ENCODE results near the gene PHEX.

PHEX gene

GRCh38 chrX:22032506-22032905 is 381 bp downstream of the PHEX start:
- no peak for DNase-seq (ENCODE audit: low read depth)
- TF ChIP-seq, protein P1, sequence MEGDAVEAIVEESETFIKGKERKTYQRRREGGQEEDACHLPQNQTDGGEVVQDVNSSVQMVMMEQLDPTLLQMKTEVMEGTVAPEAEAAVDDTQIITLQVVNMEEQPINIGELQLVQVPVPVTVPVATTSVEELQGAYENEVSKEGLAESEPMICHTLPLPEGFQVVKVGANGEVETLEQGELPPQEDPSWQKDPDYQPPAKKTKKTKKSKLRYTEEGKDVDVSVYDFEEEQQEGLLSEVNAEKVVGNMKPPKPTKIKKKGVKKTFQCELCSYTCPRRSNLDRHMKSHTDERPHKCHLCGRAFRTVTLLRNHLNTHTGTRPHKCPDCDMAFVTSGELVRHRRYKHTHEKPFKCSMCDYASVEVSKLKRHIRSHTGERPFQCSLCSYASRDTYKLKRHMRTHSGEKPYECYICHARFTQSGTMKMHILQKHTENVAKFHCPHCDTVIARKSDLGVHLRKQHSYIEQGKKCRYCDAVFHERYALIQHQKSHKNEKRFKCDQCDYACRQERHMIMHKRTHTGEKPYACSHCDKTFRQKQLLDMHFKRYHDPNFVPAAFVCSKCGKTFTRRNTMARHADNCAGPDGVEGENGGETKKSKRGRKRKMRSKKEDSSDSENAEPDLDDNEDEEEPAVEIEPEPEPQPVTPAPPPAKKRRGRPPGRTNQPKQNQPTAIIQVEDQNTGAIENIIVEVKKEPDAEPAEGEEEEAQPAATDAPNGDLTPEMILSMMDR (IDR thresholded peaks at IDR 0.05; ENCODE audit: low read depth, low read length): no peak
- TF ChIP-seq MYC (IDR thresholded peaks at IDR 0.05; ENCODE audit: low read depth, low read length) (no peak), MAX (IDR thresholded peaks at IDR 0.05; ENCODE audit: low read depth, low read length) (no peak), POLR2A (IDR thresholded peaks at IDR 0.05; ENCODE audit: extremely low read depth, insufficient read length) (no peak)
- no peak overlapping the region for H3K4me3 ChIP-seq (ENCODE audit: low read depth, low read length)

DNA sequence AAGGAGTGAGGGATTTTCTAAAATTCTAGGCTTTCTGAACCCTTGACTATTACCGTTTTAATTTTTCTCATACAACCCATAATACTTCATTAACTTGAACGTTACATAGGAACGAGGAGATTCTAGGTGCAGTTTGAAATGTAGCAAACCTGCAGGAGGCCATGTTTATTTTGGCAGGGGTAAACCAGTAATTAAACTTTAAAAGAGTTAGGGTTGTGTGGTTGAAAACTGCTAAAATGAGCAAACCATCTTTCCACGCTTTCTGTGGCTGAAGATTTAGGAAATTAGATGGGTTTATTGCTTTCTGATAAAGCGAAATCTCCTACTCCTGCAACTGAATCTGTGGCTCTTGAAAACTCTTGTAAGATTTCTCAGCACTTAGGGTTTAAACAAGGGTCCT is 1.7 kb downstream of the PHEX start:
- no peak for DNase-seq (ENCODE audit: low read depth)
- H3K4me3 ChIP-seq (ENCODE audit: low read depth, low read length): no peak overlapping the region
- TF ChIP-seq POLR2A (IDR thresholded peaks at IDR 0.05; ENCODE audit: extremely low read depth, insufficient read length) (no peak), MAX (IDR thresholded peaks at IDR 0.05; ENCODE audit: low read depth, low read length) (no peak), MYC (IDR thresholded peaks at IDR 0.05; ENCODE audit: low read depth, low read length) (no peak)
- TF ChIP-seq, protein P1 (IDR thresholded peaks at IDR 0.05; ENCODE audit: low read depth, low read length): no peak

DNA sequence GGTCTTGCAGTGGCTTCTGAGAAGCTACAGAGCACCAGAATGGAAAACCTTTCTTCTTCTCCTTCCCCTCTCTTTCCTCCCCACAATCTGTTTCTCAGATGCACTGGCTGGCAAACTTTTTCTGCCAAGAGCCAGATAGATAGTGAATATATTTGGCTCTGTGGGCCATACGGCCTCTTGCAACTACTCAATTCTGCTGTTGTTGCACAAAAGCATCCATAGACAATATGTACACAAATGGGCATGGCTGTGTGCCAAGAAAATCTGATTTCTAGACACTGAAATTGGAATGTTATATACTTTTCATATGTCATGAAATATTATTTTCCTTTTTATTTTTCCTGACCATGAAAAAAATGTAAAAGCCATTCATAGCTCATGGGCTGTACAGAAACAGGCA is 3.1 kb downstream of the PHEX start:
- no peak overlapping the region for H3K4me3 ChIP-seq (ENCODE audit: low read depth, low read length)
- TF ChIP-seq MAX (IDR thresholded peaks at IDR 0.05; ENCODE audit: low read depth, low read length) (no peak), POLR2A (IDR thresholded peaks at IDR 0.05; ENCODE audit: extremely low read depth, insufficient read length) (no peak), MYC (IDR thresholded peaks at IDR 0.05; ENCODE audit: low read depth, low read length) (no peak)
- TF ChIP-seq, protein P1 (IDR thresholded peaks at IDR 0.05; ENCODE audit: low read depth, low read length): no peak
- no peak for DNase-seq (ENCODE audit: low read depth)

GRCh38 chrX:22037225-22037624 is 5.1 kb downstream of the PHEX start:
- TF ChIP-seq POLR2A (IDR thresholded peaks at IDR 0.05; ENCODE audit: extremely low read depth, insufficient read length) (no peak), MYC (IDR thresholded peaks at IDR 0.05; ENCODE audit: low read depth, low read length) (no peak), MAX (IDR thresholded peaks at IDR 0.05; ENCODE audit: low read depth, low read length) (no peak)
- TF ChIP-seq, protein P1 (IDR thresholded peaks at IDR 0.05; ENCODE audit: low read depth, low read length): no peak
- DNase-seq (ENCODE audit: low read depth): no peak
- H3K4me3 ChIP-seq (ENCODE audit: low read depth, low read length): no peak overlapping the region

DNA sequence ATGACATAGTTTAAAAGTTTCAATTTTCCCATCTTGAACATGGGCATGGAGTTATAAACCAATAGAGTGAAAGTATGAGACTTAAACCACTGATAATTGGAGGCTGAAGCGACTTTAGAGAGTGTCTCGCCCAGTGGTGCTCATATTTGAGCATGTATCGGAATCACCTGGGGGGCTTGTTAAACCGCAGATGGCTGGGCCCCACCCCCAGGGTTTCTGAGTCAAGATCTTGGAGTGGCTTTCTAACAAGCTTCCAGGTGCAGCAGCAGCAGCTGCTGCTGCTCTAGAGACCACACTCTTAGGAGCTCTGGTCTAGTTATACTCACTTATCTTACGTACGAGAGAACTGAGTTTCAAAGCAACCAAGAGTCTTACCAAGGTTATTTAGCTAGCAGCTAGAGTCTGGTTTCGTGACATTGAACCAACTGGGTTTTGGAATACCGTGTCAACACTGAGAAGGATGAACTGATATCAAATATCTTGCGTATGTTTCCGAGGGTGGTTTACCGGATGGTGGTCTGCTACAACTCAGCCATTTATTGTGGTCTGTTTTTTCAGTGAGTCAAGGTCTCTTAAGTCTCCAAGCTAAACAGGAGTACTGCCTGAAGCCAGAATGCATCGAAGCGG is 5.9 kb downstream of the PHEX start:
- DNase-seq (ENCODE audit: low read depth): no peak
- no peak for TF ChIP-seq POLR2A (IDR thresholded peaks at IDR 0.05; ENCODE audit: extremely low read depth, insufficient read length)
- no peak for TF ChIP-seq MAX (IDR thresholded peaks at IDR 0.05; ENCODE audit: low read depth, low read length)
- TF ChIP-seq, protein P1 (IDR thresholded peaks at IDR 0.05; ENCODE audit: low read depth, low read length): no peak
- no peak for TF ChIP-seq MYC (IDR thresholded peaks at IDR 0.05; ENCODE audit: low read depth, low read length)
- no peak overlapping the region for H3K4me3 ChIP-seq (ENCODE audit: low read depth, low read length)

Data from NB4 (cell line).